ENCODE results near the gene RFTN1.
A peak's percentile ranks its signal among the peaks of the same experiment; 100 is the strongest.

The RFTN1 gene

GRCh38 chr3:16511681-16512434 lies 1.6 kb downstream of the RFTN1 start:
- in situ Hi-C loops (cut with HindIII; ENCODE audit: low pct_ligation_motif_present, low pct_unique_long_range_greater_than_20kb, low sequenced_read_pairs): no loop called here
- peak; percentile 64 for DNase-seq

GRCh38 chr3:16510620-16511319 lies 2.7 kb downstream of the RFTN1 start:
- no peak for DNase-seq
- in situ Hi-C loops (cut with HindIII; ENCODE audit: low pct_ligation_motif_present, low pct_unique_long_range_greater_than_20kb, low sequenced_read_pairs): no loop called here

- in situ Hi-C loops (cut with HindIII; ENCODE audit: low pct_ligation_motif_present, low pct_unique_long_range_greater_than_20kb, low sequenced_read_pairs): no loop called here
These were observed 3.5 kb downstream of the RFTN1 start for GRCh38 chr3:16509721-16510619.

GRCh38 chr3:16508591-16508995 lies 4.9 kb downstream of the RFTN1 start:
- no peak for DNase-seq
- in situ Hi-C loops (cut with HindIII; ENCODE audit: low pct_ligation_motif_present, low pct_unique_long_range_greater_than_20kb, low sequenced_read_pairs): no loop called here

More at GRCh38 chr3:16509721-16510619, 3.5 kb downstream of the RFTN1 start:
- DNase-seq: no peak

- in situ Hi-C loops (cut with HindIII; ENCODE audit: low pct_ligation_motif_present, low pct_unique_long_range_greater_than_20kb, low sequenced_read_pairs): no loop called here
- DNase-seq: no peak
These were observed 5.3 kb downstream of the RFTN1 start for GRCh38 chr3:16508243-16508578.

- in situ Hi-C loops (cut with HindIII; ENCODE audit: low pct_ligation_motif_present, low pct_unique_long_range_greater_than_20kb, low sequenced_read_pairs): no loop called here
- DNase-seq: no peak
These were observed 5.8 kb downstream of the RFTN1 start for GRCh38 chr3:16507578-16508242.

- no peak for DNase-seq
- in situ Hi-C loops (cut with HindIII; ENCODE audit: low pct_ligation_motif_present, low pct_unique_long_range_greater_than_20kb, low sequenced_read_pairs): no loop called here
These were observed 6.5 kb downstream of the RFTN1 start for GRCh38 chr3:16506884-16507577.

- in situ Hi-C loops (cut with HindIII; ENCODE audit: low pct_ligation_motif_present, low pct_unique_long_range_greater_than_20kb, low sequenced_read_pairs): no loop called here
- no peak for DNase-seq
These were observed 7.0 kb downstream of the RFTN1 start for GRCh38 chr3:16506451-16506850.

- no peak for DNase-seq
- in situ Hi-C loops (cut with HindIII; ENCODE audit: low pct_ligation_motif_present, low pct_unique_long_range_greater_than_20kb, low sequenced_read_pairs): no loop called here
These were observed 8.8 kb downstream of the RFTN1 start for GRCh38 chr3:16504692-16505091.

- DNase-seq: no peak
- in situ Hi-C loops (cut with HindIII; ENCODE audit: low pct_ligation_motif_present, low pct_unique_long_range_greater_than_20kb, low sequenced_read_pairs): no loop called here
These were observed 9.3 kb downstream of the RFTN1 start for GRCh38 chr3:16504242-16504641.

GRCh38 chr3:16503191-16503776 lies 10.2 kb downstream of the RFTN1 start:
- in situ Hi-C loops (cut with HindIII; ENCODE audit: low pct_ligation_motif_present, low pct_unique_long_range_greater_than_20kb, low sequenced_read_pairs): no loop called here
- DNase-seq: no peak

- no peak for DNase-seq
- in situ Hi-C loops (cut with HindIII; ENCODE audit: low pct_ligation_motif_present, low pct_unique_long_range_greater_than_20kb, low sequenced_read_pairs): no loop called here
These were observed 11.1 kb downstream of the RFTN1 start for GRCh38 chr3:16502347-16502908.

GRCh38 chr3:16501376-16501775 lies 12.1 kb downstream of the RFTN1 start:
- no peak for DNase-seq
- in situ Hi-C loops (cut with HindIII; ENCODE audit: low pct_ligation_motif_present, low pct_unique_long_range_greater_than_20kb, low sequenced_read_pairs): no loop called here

GRCh38 chr3:16500911-16501310 lies 12.6 kb downstream of the RFTN1 start:
- in situ Hi-C loops (cut with HindIII; ENCODE audit: low pct_ligation_motif_present, low pct_unique_long_range_greater_than_20kb, low sequenced_read_pairs): no loop called here
- no peak for DNase-seq

GRCh38 chr3:16500093-16500492 lies 13.4 kb downstream of the RFTN1 start:
- no peak for DNase-seq
- in situ Hi-C loops (cut with HindIII; ENCODE audit: low pct_ligation_motif_present, low pct_unique_long_range_greater_than_20kb, low sequenced_read_pairs): no loop called here

- DNase-seq: no peak
- in situ Hi-C loops (cut with HindIII; ENCODE audit: low pct_ligation_motif_present, low pct_unique_long_range_greater_than_20kb, low sequenced_read_pairs): no loop called here
These were observed 14.1 kb downstream of the RFTN1 start for GRCh38 chr3:16499351-16499750.

- DNase-seq: no peak
- in situ Hi-C loops (cut with HindIII; ENCODE audit: low pct_ligation_motif_present, low pct_unique_long_range_greater_than_20kb, low sequenced_read_pairs): no loop called here
These were observed 15.2 kb downstream of the RFTN1 start for GRCh38 chr3:16498130-16498890.

All from ACHN (cell line).